GM21381 (cell line): ENCODE measurements around the gene EFNA1.
"Not testable (repeated sequence)": the region's sequence is repeated elsewhere in the genome, so short reads cannot be mapped to it uniquely, and the experiment has no call there.

ENCODE experiments used
- ATAC-seq: cut with Tn5 transposase; IDR thresholded peaks from one replicate; pipeline ENCODE4 v1.9.1; 2021; ENCODE audit warnings: mild to moderate bottlenecking, moderate library complexity; ENCODE audit not compliant: unreplicated experiment

Gene EFNA1

GRCh38 chr1:155092131-155092530 lies 35.5 kb upstream of the EFNA1 start:
- no peak for ATAC-seq

GRCh38 chr1:155092641-155093040 lies 35.0 kb upstream of the EFNA1 start:
- no peak for ATAC-seq

- ATAC-seq: no peak
These were observed 33.6 kb upstream of the EFNA1 start for GRCh38 chr1:155093911-155094621.

GRCh38 chr1:155094622-155094948 lies 33.1 kb upstream of the EFNA1 start:
- no peak for ATAC-seq

- no peak for ATAC-seq
These were observed 28.3 kb upstream of the EFNA1 start for GRCh38 chr1:155099331-155099730.

GRCh38 chr1:155103325-155103724 lies 24.4 kb upstream of the EFNA1 start:
- ATAC-seq: no peak

- ATAC-seq: no peak
These were observed 22.8 kb upstream of the EFNA1 start for GRCh38 chr1:155104605-155105534.

- ATAC-seq: no peak
These were observed 22.1 kb upstream of the EFNA1 start for GRCh38 chr1:155105604-155106011.

GRCh38 chr1:155106862-155107261 lies 20.8 kb upstream of the EFNA1 start:
- no peak for ATAC-seq

- no peak for ATAC-seq
These were observed 20.1 kb upstream of the EFNA1 start for GRCh38 chr1:155107309-155108264.

- ATAC-seq: no peak
These were observed 19.4 kb upstream of the EFNA1 start for GRCh38 chr1:155108296-155108695.

GRCh38 chr1:155110381-155110780 lies 17.3 kb upstream of the EFNA1 start:
- no peak for ATAC-seq

GRCh38 chr1:155110826-155111225 lies 16.9 kb upstream of the EFNA1 start:
- no peak for ATAC-seq

- no peak for ATAC-seq
These were observed 14.2 kb upstream of the EFNA1 start for GRCh38 chr1:155113450-155113980.

- ATAC-seq: no peak
These were observed 11.4 kb upstream of the EFNA1 start for GRCh38 chr1:155116113-155116764.

- no peak for ATAC-seq
These were observed 10.1 kb upstream of the EFNA1 start for GRCh38 chr1:155117610-155118009.

GRCh38 chr1:155118090-155118489 lies 9.6 kb upstream of the EFNA1 start:
- not testable (repeated sequence) for ATAC-seq

- no peak for ATAC-seq
These were observed 7.4 kb upstream of the EFNA1 start for GRCh38 chr1:155120253-155120652.

- ATAC-seq: no peak
These were observed 6.4 kb upstream of the EFNA1 start for GRCh38 chr1:155121249-155121648.

GRCh38 chr1:155122308-155122707 lies 5.4 kb upstream of the EFNA1 start:
- no peak for ATAC-seq
